ENCODE results near the gene C5AR2.
A peak's percentile ranks its signal among the peaks of the same experiment; 100 is the strongest.
"Not testable (repeated sequence)": the region's sequence is repeated elsewhere in the genome, so short reads cannot be mapped to it uniquely, and the experiment has no call there.

C5AR2 gene

DNA sequence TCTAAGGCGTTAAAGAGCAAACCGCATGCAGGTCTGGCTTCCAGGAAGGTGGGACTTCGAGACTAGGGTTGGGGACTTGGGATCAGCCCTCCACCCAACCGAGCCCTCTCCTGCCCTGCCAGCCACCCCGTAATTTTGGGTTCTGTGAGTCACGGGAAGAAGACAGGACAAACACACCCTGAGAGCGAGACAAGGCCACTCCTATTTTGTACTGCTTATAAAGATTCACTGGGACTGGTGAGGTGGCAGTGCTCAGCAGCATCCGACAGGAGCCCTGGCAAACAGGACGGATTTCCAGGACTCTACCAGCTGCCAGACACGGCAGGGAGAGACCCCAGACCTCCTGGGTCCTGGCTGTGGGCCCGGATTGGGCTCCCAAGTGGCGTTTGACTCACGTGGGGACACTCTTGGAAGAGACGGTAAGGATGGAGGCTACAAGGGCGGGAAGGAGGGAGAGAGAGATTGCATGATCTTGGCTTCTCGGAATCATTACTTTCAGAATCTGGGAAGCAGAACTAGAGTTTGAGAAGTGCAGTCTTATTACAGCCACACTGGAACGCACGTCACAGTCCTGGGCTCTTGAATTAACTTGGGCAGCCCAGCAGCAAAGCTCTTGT is at the start of gene C5AR2:
Gene C5AR2 (plus strand): TSS at position 245 of the 617 bp plus-strand sequence. CDS start 8,625 bp downstream, outside the sequence.
- Histone ChIP-seq H3K9ac (ENCODE audit: low read length) (no peak within 1 kb of the TSS), H3K4me1 (ENCODE audit: low read length) (no peaks in the 10 kb centered on the region), H4K20me1 (ENCODE audit: insufficient read depth, low read length) (no peaks in the 10 kb centered on the region), H3K27ac (ENCODE audit: low read length) (no peak within 1 kb of the TSS), H3K79me2 (ENCODE audit: low read length) (no peaks in the 10 kb centered on the region), H3K36me3 (replicated peaks; ENCODE audit: low read depth, low read length) (no peaks in the 10 kb centered on the region), H3K27me3 (ENCODE audit: low read depth, low read length) (no peaks in the 10 kb centered on the region), H2AFZ (ENCODE audit: low read depth, low read length) (no peak within 1 kb of the TSS), H3K4me3 (ENCODE audit: low read length) (no peak within 1 kb of the TSS), H3K4me2 (ENCODE audit: low read length) (no peak within 1 kb of the TSS), H3K9me3 (ENCODE audit: insufficient read depth, low read length) (no peaks in the 10 kb centered on the region)
- TF ChIP-seq EZH2phosphoT487 (IDR thresholded peaks at IDR 0.05; ENCODE audit: low read depth): no peak
- TF ChIP-seq, protein P1, sequence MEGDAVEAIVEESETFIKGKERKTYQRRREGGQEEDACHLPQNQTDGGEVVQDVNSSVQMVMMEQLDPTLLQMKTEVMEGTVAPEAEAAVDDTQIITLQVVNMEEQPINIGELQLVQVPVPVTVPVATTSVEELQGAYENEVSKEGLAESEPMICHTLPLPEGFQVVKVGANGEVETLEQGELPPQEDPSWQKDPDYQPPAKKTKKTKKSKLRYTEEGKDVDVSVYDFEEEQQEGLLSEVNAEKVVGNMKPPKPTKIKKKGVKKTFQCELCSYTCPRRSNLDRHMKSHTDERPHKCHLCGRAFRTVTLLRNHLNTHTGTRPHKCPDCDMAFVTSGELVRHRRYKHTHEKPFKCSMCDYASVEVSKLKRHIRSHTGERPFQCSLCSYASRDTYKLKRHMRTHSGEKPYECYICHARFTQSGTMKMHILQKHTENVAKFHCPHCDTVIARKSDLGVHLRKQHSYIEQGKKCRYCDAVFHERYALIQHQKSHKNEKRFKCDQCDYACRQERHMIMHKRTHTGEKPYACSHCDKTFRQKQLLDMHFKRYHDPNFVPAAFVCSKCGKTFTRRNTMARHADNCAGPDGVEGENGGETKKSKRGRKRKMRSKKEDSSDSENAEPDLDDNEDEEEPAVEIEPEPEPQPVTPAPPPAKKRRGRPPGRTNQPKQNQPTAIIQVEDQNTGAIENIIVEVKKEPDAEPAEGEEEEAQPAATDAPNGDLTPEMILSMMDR (IDR thresholded peaks at IDR 0.05; ENCODE audit: low read depth, low read length): no peak

DNA sequence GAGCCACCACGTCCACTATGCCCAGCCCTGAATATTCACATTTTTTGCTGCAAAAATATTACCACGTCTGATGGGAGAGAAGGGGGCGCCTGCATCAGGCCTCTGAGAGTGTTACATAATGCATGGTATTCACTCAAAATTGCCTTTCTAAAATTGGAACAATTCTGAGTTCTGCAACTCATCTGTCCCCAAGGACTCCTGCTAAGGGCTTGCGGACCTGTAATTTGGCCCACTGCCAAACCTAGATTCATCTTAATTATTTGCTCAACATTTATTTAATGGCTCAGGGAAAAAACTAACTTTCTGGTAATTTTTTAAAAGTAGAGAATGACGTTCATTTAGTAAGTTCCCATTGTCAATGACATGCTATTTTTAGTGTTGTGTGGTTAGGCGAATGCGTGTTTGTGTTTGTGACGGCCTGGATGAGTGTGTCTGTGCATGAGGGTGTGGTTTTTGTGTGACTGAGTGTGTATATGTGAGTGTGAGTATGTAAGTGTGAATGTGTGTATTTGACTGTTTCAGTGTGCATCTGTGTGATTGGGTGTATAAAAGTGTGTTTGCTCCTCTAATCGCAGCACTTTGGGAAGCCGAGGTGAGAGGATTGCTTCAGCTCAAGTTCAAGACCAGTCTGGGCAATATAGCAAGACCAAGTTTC is 48.4 kb upstream of the C5AR2 start:
- Histone ChIP-seq H3K9me3 (ENCODE audit: insufficient read depth, low read length) (no peaks in the 10 kb centered on the region), H3K27me3 (ENCODE audit: low read depth, low read length) (no peaks in the 10 kb centered on the region), H3K4me3 (ENCODE audit: low read length) (no peak overlapping the region), H3K27ac (ENCODE audit: low read length) (no peak overlapping the region), H3K9ac (ENCODE audit: low read length) (no peak overlapping the region), H3K79me2 (ENCODE audit: low read length) (no peaks in the 10 kb centered on the region), H3K4me2 (ENCODE audit: low read length) (no peak overlapping the region), H2AFZ (ENCODE audit: low read depth, low read length) (no peak overlapping the region), H3K4me1 (ENCODE audit: low read length) (peaks cover 6% of the 10 kb centered on the region), H4K20me1 (ENCODE audit: insufficient read depth, low read length) (no peaks in the 10 kb centered on the region), H3K36me3 (replicated peaks; ENCODE audit: low read depth, low read length) (no peaks in the 10 kb centered on the region)
- no peak for TF ChIP-seq EZH2phosphoT487 (IDR thresholded peaks at IDR 0.05; ENCODE audit: low read depth)
- TF ChIP-seq, protein P1 (IDR thresholded peaks at IDR 0.05; ENCODE audit: low read depth, low read length): no peak

DNA sequence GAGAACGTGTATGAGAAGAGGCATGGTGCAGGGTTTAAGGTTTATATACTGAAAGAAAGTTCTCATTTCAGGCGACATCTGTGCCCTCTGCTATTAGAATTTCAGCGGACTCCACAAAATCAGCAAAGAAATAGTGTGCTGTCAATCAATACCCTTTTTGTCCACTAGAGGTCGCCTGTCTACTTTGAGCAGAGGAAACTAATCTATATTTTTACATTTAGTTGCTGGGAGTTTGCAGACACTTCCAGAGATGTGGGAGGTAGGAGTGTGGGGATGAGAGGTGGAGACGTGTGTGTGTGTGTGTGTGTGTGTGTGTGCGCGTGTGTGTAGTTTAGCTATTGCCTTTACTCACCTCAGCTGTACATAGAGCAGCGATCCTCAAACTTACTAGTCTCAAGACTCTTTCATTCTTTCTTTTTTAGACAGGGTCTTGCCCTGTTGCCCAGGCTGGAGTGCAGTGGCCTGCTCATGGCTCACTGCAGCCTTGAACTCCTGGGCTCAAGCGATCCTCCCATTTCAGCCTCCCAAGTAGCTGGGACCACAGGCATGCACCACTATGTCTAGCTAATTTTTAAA is 47.6 kb upstream of the C5AR2 start:
- H3K4me3 ChIP-seq (ENCODE audit: low read length): no peak overlapping the region
- H3K9me3 ChIP-seq (ENCODE audit: insufficient read depth, low read length): no peaks in the 10 kb centered on the region
- H3K9ac ChIP-seq (ENCODE audit: low read length): no peak overlapping the region
- H2AFZ ChIP-seq (ENCODE audit: low read depth, low read length): no peak overlapping the region
- H3K79me2 ChIP-seq (ENCODE audit: low read length): no peaks in the 10 kb centered on the region
- no peak overlapping the region for H3K27ac ChIP-seq (ENCODE audit: low read length)
- no peaks in the 10 kb centered on the region for H3K27me3 ChIP-seq (ENCODE audit: low read depth, low read length)
- TF ChIP-seq, protein P1 (IDR thresholded peaks at IDR 0.05; ENCODE audit: low read depth, low read length): peak; percentile 93
- TF ChIP-seq EZH2phosphoT487 (IDR thresholded peaks at IDR 0.05; ENCODE audit: low read depth): no peak
- peaks cover 15% of the 10 kb centered on the region for H3K4me1 ChIP-seq (ENCODE audit: low read length)
- no peaks in the 10 kb centered on the region for H4K20me1 ChIP-seq (ENCODE audit: insufficient read depth, low read length)
- no peak overlapping the region for H3K4me2 ChIP-seq (ENCODE audit: low read length)
- H3K36me3 ChIP-seq (replicated peaks; ENCODE audit: low read depth, low read length): no peaks in the 10 kb centered on the region

- no peak overlapping the region for H3K9ac ChIP-seq (ENCODE audit: low read length)
- no peaks in the 10 kb centered on the region for H3K27me3 ChIP-seq (ENCODE audit: low read depth, low read length)
- no peaks in the 10 kb centered on the region for H3K79me2 ChIP-seq (ENCODE audit: low read length)
- H3K36me3 ChIP-seq (replicated peaks; ENCODE audit: low read depth, low read length): no peaks in the 10 kb centered on the region
- no peak overlapping the region for H3K27ac ChIP-seq (ENCODE audit: low read length)
- H3K9me3 ChIP-seq (ENCODE audit: insufficient read depth, low read length): no peaks in the 10 kb centered on the region
- H3K4me2 ChIP-seq (ENCODE audit: low read length): peak overlapping the region; percentile 35
- H4K20me1 ChIP-seq (ENCODE audit: insufficient read depth, low read length): no peaks in the 10 kb centered on the region
- no peak overlapping the region for H2AFZ ChIP-seq (ENCODE audit: low read depth, low read length)
- 0 out of 2 replicates have a peak overlapping the region, but pooled peaks have one; percentile 1 for H3K4me3 ChIP-seq (ENCODE audit: low read length)
- H3K4me1 ChIP-seq (ENCODE audit: low read length): peaks cover 10% of the 10 kb centered on the region; the same call in 1 of the 2 replicates
- TF ChIP-seq, protein P1 (IDR thresholded peaks at IDR 0.05; ENCODE audit: low read depth, low read length): peak; percentile 90
- TF ChIP-seq EZH2phosphoT487 (IDR thresholded peaks at IDR 0.05; ENCODE audit: low read depth): no peak
Measured at GRCh38 chr19:47296036-47296435, 35.9 kb upstream of the C5AR2 start.

DNA sequence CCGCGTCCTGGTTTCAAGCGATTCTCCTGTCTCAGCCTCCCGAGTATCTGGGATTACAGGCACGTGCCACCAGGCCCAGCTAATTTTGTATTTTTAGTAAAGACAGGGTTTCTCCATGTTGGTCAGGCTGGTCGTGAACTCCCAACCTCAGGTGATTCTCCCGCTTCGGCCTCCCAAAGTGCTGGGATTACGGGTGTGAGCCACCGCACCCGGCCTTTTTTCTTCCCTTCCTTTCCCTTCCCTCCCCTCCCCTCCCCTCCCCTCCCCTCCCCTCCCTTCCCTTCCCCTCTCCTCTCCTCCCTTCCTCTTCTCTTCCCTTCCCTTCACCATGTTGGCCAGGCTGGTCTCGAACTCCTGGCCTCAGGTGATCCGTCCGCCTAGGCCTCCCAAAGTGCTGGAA is 31.1 kb upstream of the C5AR2 start:
- H3K9me3 ChIP-seq (ENCODE audit: insufficient read depth, low read length); H3K27ac ChIP-seq (ENCODE audit: low read length); H3K79me2 ChIP-seq (ENCODE audit: low read length); H3K27me3 ChIP-seq (ENCODE audit: low read depth, low read length); H3K9ac ChIP-seq (ENCODE audit: low read length); H3K4me3 ChIP-seq (ENCODE audit: low read length); H2AFZ ChIP-seq (ENCODE audit: low read depth, low read length); H3K4me2 ChIP-seq (ENCODE audit: low read length); H4K20me1 ChIP-seq (ENCODE audit: insufficient read depth, low read length); H3K36me3 ChIP-seq (replicated peaks; ENCODE audit: low read depth, low read length): not testable (repeated sequence)
- peaks cover 26% of the 10 kb centered on the region for H3K4me1 ChIP-seq (ENCODE audit: low read length)
